ENCODE measurements around the gene PARD3.

- TF ChIP-seq CTCF (IDR thresholded peaks at IDR 0.05) (no peak), POLR2A (IDR thresholded peaks at IDR 0.05) (no peak), EP300 (IDR thresholded peaks at IDR 0.05) (no peak), POLR2AphosphoS5 (IDR thresholded peaks at IDR 0.05) (no peak)
Measured at GRCh38 chr10:34795334-34795733, 19.8 kb downstream of the PARD3 start.
